ENCODE results near the gene RGS7BP.

GRCh38 chr5:64509828-64510227, 4.0 kb downstream of the RGS7BP start:
- TF ChIP-seq, protein P1, sequence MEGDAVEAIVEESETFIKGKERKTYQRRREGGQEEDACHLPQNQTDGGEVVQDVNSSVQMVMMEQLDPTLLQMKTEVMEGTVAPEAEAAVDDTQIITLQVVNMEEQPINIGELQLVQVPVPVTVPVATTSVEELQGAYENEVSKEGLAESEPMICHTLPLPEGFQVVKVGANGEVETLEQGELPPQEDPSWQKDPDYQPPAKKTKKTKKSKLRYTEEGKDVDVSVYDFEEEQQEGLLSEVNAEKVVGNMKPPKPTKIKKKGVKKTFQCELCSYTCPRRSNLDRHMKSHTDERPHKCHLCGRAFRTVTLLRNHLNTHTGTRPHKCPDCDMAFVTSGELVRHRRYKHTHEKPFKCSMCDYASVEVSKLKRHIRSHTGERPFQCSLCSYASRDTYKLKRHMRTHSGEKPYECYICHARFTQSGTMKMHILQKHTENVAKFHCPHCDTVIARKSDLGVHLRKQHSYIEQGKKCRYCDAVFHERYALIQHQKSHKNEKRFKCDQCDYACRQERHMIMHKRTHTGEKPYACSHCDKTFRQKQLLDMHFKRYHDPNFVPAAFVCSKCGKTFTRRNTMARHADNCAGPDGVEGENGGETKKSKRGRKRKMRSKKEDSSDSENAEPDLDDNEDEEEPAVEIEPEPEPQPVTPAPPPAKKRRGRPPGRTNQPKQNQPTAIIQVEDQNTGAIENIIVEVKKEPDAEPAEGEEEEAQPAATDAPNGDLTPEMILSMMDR (conservative IDR thresholded peaks at IDR 0.05; ENCODE audit: low read depth, low read length): no peak
- no peak for TF ChIP-seq EZH2 (IDR thresholded peaks at IDR 0.05; ENCODE audit: borderline replicate concordance, low read depth, low read length, poor library complexity, severe bottlenecking)

Measured in A673 (cell line).